Omental fat pad (tissue), 4 donors: Measurements from ENCODE around the gene HCN2. TPM values are rescaled to one million over a fixed set of nuclear protein-coding genes. Genes with fewer than 3 reads are reported as not detected.

Experiments used
- ATAC-seq: fragments of 150-250 bp; one replicate; pipeline ENCODE4 v1.9.1; 2016; ENCODE audit warnings: mild to moderate bottlenecking, moderate library complexity; ENCODE audit not compliant: low FRiP score
- DNase-seq: peaks from one replicate; pipeline ENCODE4 v3.0.0-alpha.2; 2019; ENCODE audit warnings: low spot score
- total RNA-seq, 4 donors: library from RNA; depleted of rRNA; stranded (reverse); fragments of >200 nt; gene quantifications; one replicate each; pipeline ENCODE4 v1.1.0, GENCODE V29; 2016
- TF ChIP-seq, protein P1 (sequence below), 3 donors: fragments of 450-650 bp; IDR thresholded peaks; one replicate each; pipeline ENCODE4 v1.5.1; 2016 to 2017; ENCODE audit warnings: antibody characterized with exemption in 3 of 3, mild to moderate bottlenecking in 3 of 3, moderate library complexity in 2 of 3

Gene HCN2
- total RNA-seq, 4 donors from 2014 or later: 0.13 to 0.56 TPM; not detected in 2

DNA sequence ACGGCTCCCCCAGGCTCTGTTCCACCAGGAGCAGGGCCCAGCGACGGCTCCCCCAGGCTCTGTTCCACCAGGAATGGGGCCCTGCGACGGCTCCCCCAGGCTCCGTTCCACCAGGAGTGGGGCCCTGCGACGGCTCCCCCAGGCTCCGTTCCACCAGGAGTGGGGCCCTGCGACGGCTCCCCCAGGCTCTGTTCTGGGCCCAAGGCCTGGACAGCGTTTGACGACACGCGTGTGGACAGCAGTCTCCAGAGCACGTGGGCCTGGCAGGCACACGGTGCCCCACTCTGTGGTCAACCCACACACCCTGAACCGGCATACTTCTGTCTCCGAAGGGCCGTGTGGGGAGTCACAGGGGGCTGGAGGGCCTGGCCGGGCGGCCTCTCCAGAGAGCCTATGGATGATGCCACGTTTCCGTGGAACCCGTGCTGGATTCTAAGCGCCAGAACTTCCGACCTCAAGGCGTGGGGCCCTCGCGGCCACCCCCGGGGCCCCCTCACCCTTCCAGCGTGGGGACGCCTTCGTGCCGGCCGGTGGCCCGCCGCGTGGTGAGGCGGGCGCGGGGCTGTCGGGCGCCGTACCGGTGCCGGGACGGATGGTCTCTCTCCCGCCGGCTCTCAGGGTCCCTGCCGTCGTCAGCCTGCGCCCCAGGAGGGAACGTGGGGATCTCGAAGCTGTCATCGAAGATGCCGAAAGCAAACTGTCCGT is 61.6 kb downstream of the HCN2 start:
- DNase-seq (no peak), ATAC-seq (no peak)
- TF ChIP-seq, protein P1, sequence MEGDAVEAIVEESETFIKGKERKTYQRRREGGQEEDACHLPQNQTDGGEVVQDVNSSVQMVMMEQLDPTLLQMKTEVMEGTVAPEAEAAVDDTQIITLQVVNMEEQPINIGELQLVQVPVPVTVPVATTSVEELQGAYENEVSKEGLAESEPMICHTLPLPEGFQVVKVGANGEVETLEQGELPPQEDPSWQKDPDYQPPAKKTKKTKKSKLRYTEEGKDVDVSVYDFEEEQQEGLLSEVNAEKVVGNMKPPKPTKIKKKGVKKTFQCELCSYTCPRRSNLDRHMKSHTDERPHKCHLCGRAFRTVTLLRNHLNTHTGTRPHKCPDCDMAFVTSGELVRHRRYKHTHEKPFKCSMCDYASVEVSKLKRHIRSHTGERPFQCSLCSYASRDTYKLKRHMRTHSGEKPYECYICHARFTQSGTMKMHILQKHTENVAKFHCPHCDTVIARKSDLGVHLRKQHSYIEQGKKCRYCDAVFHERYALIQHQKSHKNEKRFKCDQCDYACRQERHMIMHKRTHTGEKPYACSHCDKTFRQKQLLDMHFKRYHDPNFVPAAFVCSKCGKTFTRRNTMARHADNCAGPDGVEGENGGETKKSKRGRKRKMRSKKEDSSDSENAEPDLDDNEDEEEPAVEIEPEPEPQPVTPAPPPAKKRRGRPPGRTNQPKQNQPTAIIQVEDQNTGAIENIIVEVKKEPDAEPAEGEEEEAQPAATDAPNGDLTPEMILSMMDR (IDR thresholded peaks at IDR 0.05): no peak

DNA sequence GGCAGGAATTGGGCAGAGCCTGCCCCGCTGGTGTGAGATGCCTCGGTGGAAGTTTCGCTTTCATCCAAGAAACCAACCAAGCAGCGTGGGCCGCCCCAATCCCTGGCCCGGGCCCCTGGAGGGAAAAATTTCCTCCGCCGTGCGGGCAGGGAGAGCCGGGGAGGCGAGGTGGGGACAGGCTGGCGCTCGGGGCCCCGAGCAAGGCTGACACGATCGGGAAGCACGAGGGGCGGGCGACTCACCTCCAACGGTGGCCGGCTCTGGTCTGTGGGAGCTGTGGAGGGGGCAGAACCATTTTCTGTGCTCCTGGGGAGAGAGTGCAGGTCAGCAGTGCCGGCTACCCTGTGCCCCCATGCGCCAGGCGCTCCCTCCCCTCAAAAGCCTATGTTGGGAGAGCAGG is 62.3 kb downstream of the HCN2 start:
- DNase-seq: no peak
- ATAC-seq: no peak
- TF ChIP-seq, protein P1 (IDR thresholded peaks at IDR 0.05): no peak

DNA sequence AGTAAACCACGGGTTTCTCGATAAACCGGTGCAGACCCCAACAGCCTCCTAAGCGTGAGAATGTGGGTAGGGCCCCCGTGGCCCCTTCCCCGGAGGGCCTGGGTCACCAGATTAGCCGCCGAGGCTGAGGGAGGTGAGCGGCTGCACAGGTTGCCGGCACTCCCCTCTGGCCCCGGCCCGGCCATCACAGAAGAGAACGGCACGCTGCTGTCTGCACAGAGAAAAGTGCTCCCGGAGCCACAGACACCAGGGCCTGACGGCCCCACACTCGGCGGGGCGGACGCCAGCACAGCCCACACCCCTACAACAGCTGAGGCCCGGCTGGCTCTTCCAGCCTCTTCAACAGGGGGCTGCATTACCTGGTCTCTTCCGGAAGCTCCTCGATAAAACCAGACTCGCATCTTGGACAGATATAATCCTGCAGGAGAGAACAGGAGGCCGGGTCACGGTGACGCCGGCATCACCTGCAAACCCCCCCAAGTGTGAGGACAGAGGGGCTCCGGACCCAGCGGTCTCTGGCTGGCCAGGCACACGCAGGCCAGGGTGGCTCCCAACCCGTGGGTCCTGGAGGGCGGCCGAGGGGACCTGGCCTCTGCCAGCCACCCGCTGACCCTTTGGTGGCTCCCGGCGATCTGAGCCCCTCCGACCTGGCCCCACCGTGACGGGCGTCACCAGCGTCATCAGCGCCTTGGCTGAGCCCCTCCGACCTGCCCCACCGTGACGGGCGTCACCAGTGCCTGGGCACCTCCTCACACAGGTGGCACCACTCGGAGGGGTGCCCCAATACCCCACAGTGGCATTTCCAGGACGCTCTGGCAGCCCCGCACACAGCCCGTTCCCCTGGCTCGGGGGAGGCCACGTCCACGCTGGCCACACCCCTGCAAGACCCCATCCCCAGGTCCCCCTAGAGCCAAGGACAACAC is 63.0 kb downstream of the HCN2 start:
- DNase-seq: no peak
- no peak for ATAC-seq
- TF ChIP-seq, protein P1 (IDR thresholded peaks at IDR 0.05): no peak

DNA sequence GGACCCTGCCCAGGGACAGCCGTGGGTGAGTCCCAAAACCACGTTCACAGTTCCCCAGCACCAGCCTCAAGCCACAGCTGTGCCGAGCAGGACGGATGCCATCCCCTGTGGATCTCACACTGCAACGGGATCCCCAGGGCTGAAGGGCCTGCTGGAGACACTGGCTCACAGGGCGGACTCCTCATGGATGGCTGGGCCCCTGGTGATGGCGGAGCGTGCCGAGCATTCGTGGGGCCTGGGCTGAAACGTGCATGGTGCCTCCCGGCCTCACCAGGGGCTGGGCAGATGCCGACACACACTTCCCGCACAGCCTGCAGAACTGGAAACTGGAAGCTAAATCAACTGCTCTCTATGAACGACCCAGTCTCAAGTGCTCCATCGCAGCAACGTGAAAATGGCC is 63.7 kb downstream of the HCN2 start:
- ATAC-seq (no peak), DNase-seq (no peak)
- TF ChIP-seq, protein P1 (IDR thresholded peaks at IDR 0.05): no peak

DNA sequence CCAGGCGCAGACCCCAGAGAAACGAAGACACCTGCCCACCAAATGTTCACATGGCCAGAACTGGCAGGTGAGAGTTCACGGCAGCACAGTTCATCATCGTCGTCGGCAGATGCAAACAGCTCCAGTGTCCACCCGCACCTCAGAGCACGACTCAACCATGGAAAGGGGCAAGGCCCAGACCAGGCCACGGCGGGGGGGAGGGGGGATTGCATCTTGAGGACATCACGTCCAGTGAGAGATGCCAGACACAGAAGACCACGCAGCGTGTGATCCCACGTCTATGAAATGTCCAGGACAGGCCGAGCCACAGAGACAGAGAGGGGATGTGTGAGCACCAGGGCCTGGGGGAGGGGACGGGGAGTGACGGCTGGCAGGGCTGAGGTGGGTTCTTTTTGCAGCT is 66.0 kb downstream of the HCN2 start:
- TF ChIP-seq, protein P1 (IDR thresholded peaks at IDR 0.05): no peak

DNA sequence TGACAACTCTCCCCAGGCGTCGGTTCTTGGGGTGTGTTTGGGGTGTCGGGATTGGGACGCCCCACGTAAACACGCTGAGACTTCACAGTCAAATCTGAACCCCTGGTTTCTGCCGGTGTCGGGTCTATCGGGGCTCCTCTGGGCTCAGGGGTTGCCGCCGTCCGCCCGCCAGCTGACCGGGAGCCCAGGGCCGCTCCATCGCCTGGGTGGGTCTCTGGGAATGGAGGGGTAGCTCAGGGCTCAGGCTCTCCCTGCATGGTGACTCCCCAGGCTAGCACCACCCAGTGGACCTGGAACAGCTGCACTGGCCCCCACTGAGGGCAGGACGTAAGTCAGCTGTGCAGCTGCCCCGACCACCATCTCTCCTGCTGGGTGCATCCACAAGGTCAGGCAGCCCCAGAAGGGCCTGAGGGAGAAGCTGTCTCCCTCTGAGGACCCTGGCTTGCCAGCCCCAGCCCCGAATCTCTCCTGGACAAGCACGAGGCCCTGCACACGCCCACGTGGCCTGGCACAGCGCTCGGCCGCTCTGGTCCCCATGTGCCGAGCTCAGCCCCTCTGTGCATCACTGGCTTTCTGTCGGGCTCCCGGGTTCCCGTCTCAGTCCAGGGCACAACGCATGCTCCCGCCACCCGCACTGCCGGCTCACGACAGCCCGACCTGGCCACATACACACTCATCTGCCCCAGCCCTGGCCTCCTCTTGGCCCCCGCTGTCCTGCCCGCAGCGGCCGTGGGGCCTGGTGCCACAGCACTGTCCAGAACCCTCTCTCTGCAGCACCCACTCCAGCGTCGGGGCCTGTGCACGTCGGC is 67.3 kb downstream of the HCN2 start:
- TF ChIP-seq, protein P1 (IDR thresholded peaks at IDR 0.05): no peak
- no peak for ATAC-seq
- DNase-seq: no peak

More for the DNA sequence above, 66.0 kb downstream of the HCN2 start:
- no peak for DNase-seq
- ATAC-seq: no peak
